OCI-LY1 (cell line): ENCODE data around the gene UGT2B17.
"Not testable (repeated sequence)": the region's sequence is repeated elsewhere in the genome, so short reads cannot be mapped to it uniquely, and the experiment has no call there.

Experiments
- H2AFZ ChIP-seq: fragments of 200-600 bp; sonication (generic), shearing (Covaris generic); 2 replicates; pipeline ENCODE4 v1.6.0; 2014; ENCODE audit warnings: antibody characterized with exemption, mild to moderate bottlenecking, low read length
- H3F3A ChIP-seq: fragments of 200-600 bp; sonication (generic), shearing (Covaris generic); 2 replicates; pipeline ENCODE4 v1.6.0; 2014; ENCODE audit warnings: mild to moderate bottlenecking, antibody characterized with exemption, low read length, moderate library complexity; ENCODE audit not compliant: insufficient read depth
- H3K27ac ChIP-seq: fragments of 200-600 bp; sonication (generic); 2 replicates; pipeline ENCODE4 v1.5.1; 2014; ENCODE audit warnings: low read length, mixed run types, mild to moderate bottlenecking, low read depth; ENCODE audit not compliant: poor library complexity, severe bottlenecking
- H3K27me3 ChIP-seq: fragments of 200-600 bp; sonication (generic); 2 replicates; pipeline ENCODE4 v1.6.0; 2014; ENCODE audit warnings: antibody characterized with exemption, mild to moderate bottlenecking, low read length, moderate library complexity; ENCODE audit not compliant: insufficient read depth
- H3K36me3 ChIP-seq: fragments of 200-600 bp; sonication (generic); 2 replicates; pipeline ENCODE4 v1.6.1; 2014; ENCODE audit warnings: mild to moderate bottlenecking, antibody characterized with exemption, low read length, moderate library complexity, mixed read lengths; ENCODE audit not compliant: insufficient read depth
- H3K4me1 ChIP-seq: fragments of 200-600 bp; sonication (generic); 2 replicates; pipeline ENCODE4 v1.5.1; 2014; ENCODE audit warnings: mild to moderate bottlenecking, low read length, moderate library complexity; ENCODE audit not compliant: insufficient read depth, severe bottlenecking
- H3K4me2 ChIP-seq: fragments of 200-600 bp; sonication (generic), shearing (Covaris generic); 2 replicates; pipeline ENCODE4 v1.6.1; 2014; ENCODE audit warnings: low read length
- H3K4me3 ChIP-seq: fragments of 200-600 bp; sonication (generic); 2 replicates; pipeline ENCODE4 v1.5.1; 2014; ENCODE audit warnings: low read length, low read depth, mild to moderate bottlenecking, mixed read lengths; ENCODE audit not compliant: poor library complexity, severe bottlenecking
- H3K79me2 ChIP-seq: fragments of 200-600 bp; shearing (Covaris generic); 2 replicates; pipeline ENCODE4 v1.6.1; 2016; ENCODE audit warnings: mixed run types, low read length, mixed read lengths; ENCODE audit not compliant: insufficient read depth
- H3K9ac ChIP-seq: fragments of 200-600 bp; sonication (generic), shearing (Covaris generic); 2 replicates; pipeline ENCODE4 v1.6.1; 2014; ENCODE audit warnings: mild to moderate bottlenecking, low read length, mixed read lengths
- H3K9me2 ChIP-seq: fragments of 200-600 bp; sonication (generic), shearing (Covaris generic); 2 replicates; pipeline ENCODE4 v1.6.1; 2014; ENCODE audit warnings: low read depth, mild to moderate bottlenecking, low read length, mixed read lengths
- H3K9me3 ChIP-seq: fragments of 200-600 bp; shearing (Covaris generic); 2 replicates; pipeline ENCODE4 v1.6.1; 2014; ENCODE audit warnings: low read length, mixed read lengths
- H4K20me1 ChIP-seq: fragments of 200-600 bp; sonication (generic), shearing (Covaris generic); 2 replicates; pipeline ENCODE4 v1.6.0; 2016; ENCODE audit warnings: mild to moderate bottlenecking, low read length; ENCODE audit not compliant: insufficient read depth
- EZH2 ChIP-seq: fragments of 200-600 bp; sonication (generic), shearing (Covaris generic); IDR thresholded peaks from 2 replicates; pipeline ENCODE4 v1.8.0; 2017; ENCODE audit warnings: borderline replicate concordance, mixed run types, mild to moderate bottlenecking, antibody characterized with exemption, low read length, moderate library complexity, mixed read lengths
- TF ChIP-seq, protein P1 (sequence below): fragments of 200-600 bp; sonication (generic), shearing (Covaris generic); IDR thresholded peaks from 2 replicates; pipeline ENCODE4 v1.5.1; 2017; ENCODE audit warnings: mild to moderate bottlenecking, antibody characterized with exemption, low read length, moderate library complexity, mixed read lengths

UGT2B17 gene

DNA sequence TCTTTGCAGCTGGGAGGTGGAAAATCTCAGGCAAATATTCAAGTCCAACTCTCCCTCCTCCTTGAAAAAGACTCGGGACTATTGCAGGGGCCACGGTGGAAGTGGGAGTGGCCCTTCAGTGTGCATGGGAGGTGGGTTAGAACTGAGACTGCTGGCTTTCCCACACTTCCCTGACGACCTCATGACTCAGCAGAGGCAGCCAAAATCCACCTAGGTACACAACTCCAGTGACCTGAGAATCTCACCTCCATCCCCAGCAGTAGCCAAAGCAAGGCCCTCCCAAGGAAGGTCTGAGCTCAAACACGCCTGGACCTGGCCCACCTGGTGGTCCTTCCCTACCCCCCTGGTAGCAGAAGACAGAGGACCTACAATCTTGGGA lies 6.2 kb upstream of the UGT2B17 start:
- H3K27ac ChIP-seq = no peak overlapping the region
- H3K27me3 ChIP-seq = no peaks in the 10 kb centered on the region
- H3K4me1 ChIP-seq = no peaks in the 10 kb centered on the region
- H3K9me3 ChIP-seq = no peaks in the 10 kb centered on the region
- H3K36me3 ChIP-seq = no peaks in the 10 kb centered on the region
- no peak overlapping the region for H3K4me2 ChIP-seq
- no peaks in the 10 kb centered on the region for H3F3A ChIP-seq
- H3K9ac ChIP-seq = no peak overlapping the region
- no peaks in the 10 kb centered on the region for H3K79me2 ChIP-seq
- TF ChIP-seq EZH2 = no peak
- TF ChIP-seq, protein P1, sequence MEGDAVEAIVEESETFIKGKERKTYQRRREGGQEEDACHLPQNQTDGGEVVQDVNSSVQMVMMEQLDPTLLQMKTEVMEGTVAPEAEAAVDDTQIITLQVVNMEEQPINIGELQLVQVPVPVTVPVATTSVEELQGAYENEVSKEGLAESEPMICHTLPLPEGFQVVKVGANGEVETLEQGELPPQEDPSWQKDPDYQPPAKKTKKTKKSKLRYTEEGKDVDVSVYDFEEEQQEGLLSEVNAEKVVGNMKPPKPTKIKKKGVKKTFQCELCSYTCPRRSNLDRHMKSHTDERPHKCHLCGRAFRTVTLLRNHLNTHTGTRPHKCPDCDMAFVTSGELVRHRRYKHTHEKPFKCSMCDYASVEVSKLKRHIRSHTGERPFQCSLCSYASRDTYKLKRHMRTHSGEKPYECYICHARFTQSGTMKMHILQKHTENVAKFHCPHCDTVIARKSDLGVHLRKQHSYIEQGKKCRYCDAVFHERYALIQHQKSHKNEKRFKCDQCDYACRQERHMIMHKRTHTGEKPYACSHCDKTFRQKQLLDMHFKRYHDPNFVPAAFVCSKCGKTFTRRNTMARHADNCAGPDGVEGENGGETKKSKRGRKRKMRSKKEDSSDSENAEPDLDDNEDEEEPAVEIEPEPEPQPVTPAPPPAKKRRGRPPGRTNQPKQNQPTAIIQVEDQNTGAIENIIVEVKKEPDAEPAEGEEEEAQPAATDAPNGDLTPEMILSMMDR = no peak
- H4K20me1 ChIP-seq = no peaks in the 10 kb centered on the region
- no peaks in the 10 kb centered on the region for H3K9me2 ChIP-seq
- H3K4me3 ChIP-seq = no peak overlapping the region
- H2AFZ ChIP-seq = no peak overlapping the region

DNA sequence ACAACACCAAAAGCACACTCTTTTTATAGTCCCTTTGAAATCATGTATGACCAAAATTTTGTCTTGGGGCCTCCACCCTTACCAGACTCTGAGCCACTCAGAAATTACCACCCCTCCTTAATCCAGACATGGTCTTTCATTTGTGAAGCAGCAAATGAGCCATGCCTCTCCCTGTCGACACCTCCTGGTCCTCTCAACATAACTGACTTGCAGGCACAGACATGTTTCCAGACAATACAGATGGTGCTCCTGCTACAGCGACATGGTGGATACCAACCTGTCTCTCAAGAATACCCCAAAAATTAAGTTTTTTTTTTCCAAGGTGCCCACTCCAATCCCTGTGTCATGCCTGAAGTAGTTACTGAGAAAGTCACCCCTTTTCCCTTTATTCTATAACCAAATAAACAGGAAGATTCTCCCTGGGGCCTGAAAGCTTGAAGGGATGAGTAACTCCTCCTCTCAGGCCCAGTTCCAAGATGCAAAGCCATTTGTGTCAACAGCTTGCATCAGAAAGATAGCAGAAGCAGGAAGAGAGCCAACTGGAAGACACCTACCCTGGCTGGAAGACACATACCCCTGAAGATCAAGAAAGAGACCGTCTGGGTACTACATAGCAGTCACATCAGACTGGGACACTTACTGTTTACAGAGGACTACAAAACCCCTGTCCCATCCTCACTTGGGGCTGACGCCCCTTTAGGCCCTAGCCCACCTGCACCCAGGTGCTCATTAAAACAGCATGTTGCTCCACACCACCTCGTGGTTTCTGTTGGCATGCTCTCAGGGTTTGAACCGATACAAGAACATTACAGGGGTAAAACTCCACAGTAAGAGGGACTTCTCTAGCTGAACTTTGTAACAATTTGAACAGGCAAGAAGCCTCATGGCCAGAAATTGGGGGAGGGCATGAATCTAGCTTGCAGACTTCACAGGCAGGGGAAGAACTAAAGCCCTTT lies 5.5 kb upstream of the UGT2B17 start:
- H3K27ac ChIP-seq = no peak overlapping the region
- no peaks in the 10 kb centered on the region for H3K9me3 ChIP-seq
- H3K27me3 ChIP-seq = no peaks in the 10 kb centered on the region
- no peaks in the 10 kb centered on the region for H4K20me1 ChIP-seq
- no peak overlapping the region for H3K4me2 ChIP-seq
- H3K9ac ChIP-seq = no peak overlapping the region
- no peak for TF ChIP-seq EZH2
- no peaks in the 10 kb centered on the region for H3K4me1 ChIP-seq
- no peaks in the 10 kb centered on the region for H3F3A ChIP-seq
- H3K36me3 ChIP-seq = no peaks in the 10 kb centered on the region
- H3K9me2 ChIP-seq = no peaks in the 10 kb centered on the region
- H2AFZ ChIP-seq = no peak overlapping the region
- H3K4me3 ChIP-seq = no peak overlapping the region
- H3K79me2 ChIP-seq = no peaks in the 10 kb centered on the region

DNA sequence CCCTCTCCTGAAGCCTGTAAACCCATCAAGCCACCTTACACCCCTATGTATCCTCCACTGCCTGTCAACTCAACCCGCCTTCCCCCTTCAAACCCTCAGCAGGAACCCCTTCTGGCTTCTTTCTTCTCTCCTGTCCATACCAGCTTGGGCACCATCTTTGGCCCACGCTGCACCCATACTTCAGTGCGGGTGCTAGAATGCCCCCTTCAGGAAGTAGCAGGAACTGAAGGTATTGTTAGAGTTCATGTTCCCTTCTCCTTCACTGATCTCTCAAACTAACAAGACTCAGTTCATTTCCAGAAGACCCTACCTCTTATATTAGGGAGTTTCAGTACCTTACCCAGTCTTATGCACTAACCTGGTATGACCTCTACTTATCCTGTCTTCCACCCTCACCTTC lies 1.5 kb upstream of the UGT2B17 start:
- H3K27me3 ChIP-seq = no peaks in the 10 kb centered on the region
- no peaks in the 10 kb centered on the region for H3K9me2 ChIP-seq
- H3K4me1 ChIP-seq = no peaks in the 10 kb centered on the region
- no peaks in the 10 kb centered on the region for H3K79me2 ChIP-seq
- H3F3A ChIP-seq = no peaks in the 10 kb centered on the region
- H3K4me3 ChIP-seq = no peak overlapping the region
- no peak overlapping the region for H3K27ac ChIP-seq
- no peaks in the 10 kb centered on the region for H3K9me3 ChIP-seq
- no peaks in the 10 kb centered on the region for H4K20me1 ChIP-seq
- no peak overlapping the region for H3K4me2 ChIP-seq
- H3K36me3 ChIP-seq = no peaks in the 10 kb centered on the region
- TF ChIP-seq, protein P1 = peak; percentile 12; the same call in 1 of the 2 replicates
- no peak for TF ChIP-seq EZH2
- H2AFZ ChIP-seq = no peak overlapping the region
- no peak overlapping the region for H3K9ac ChIP-seq

GRCh38 chr4:68575636-68576035 lies 486 bp downstream of the UGT2B17 start:
- not testable (repeated sequence) for H3K79me2 ChIP-seq, H3K4me1 ChIP-seq, H2AFZ ChIP-seq, H3K36me3 ChIP-seq, H3K9me3 ChIP-seq, H3K9me2 ChIP-seq, H3K4me2 ChIP-seq, H3F3A ChIP-seq, H4K20me1 ChIP-seq, H3K27me3 ChIP-seq, H3K4me3 ChIP-seq, H3K27ac ChIP-seq, H3K9ac ChIP-seq
